GM10248 (cell line): ENCODE measurements around the gene NQO1.

Source experiments
- CTCF ChIA-PET: fragments of 300-600 bp; sonication (Branson Sonifier 250); formaldehyde crosslinking; extraction: SDS; loops from one replicate; lab custom pipeline; 2021; ENCODE audit warnings: antibody characterized with exemption; lab: Yijun Ruan, JAX
- POLR2A ChIA-PET: fragments of 350-650 bp; sonication (Branson Sonifier 250); formaldehyde crosslinking; extraction: SDS; loops from one replicate; lab custom pipeline; 2020; ENCODE audit warnings: antibody characterized with exemption; lab: Yijun Ruan, JAX
- DNase-seq: peaks from one replicate; pipeline ENCODE4 v3.0.0; 2012; ENCODE audit errors: extremely low spot score
- TF ChIP-seq, protein P1 (sequence below): IDR thresholded peaks from 2 replicates; pipeline ENCODE4 v1.5.1; 2012; ENCODE audit warnings: mild to moderate bottlenecking, low read depth; ENCODE audit errors: extremely low read depth, missing control alignments, control extremely low read depth

The NQO1 gene

DNA sequence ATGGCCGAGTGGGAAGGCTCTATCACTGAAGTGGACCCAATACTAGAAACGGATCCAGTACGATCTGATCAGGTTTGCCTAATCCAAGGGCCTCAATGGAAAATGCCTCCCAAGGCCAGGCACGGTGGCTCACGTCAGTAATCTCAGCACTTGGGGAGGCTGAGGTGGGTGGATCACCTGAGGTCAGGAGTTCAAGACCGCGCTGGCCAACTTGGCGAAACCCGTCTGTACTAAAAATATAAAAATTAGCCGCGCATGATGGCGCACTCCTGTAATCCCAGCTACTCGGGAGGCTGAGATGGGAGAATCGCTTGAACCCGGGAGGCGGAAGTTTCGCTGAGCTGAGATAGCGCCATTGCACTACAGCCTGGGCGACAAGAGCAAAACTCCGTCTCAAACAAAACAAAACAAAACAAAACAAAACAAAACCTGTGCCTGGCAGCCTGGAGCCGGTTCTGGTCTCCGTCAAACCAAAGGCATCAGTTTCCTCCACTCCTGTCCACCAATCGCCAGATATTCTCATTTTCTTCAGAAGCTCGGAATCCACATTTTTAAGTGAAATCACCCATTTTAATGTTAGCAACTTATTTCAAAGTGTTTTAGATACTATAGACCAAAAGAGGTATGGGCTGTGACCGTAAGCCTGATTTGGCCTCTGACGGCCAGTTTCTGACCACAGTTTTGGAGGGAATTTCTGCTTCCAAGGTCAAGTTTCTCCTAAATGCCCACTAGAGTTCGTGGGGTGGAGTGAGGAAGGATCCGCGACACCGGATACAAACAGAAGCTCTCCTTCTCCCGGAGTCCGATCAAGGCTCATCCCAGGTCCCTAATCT, 664 bp downstream of the NQO1 start:
- no peak for DNase-seq
- ChIA-PET POLR2A (no interaction called here), CTCF (interaction anchor here (0.8 to 7.9 kb wide), 4 partner anchors 15 to 329 kb away, joined by 3 to 49 read pairs (median 24); partner anchors contain the start of gene NOB1)
- TF ChIP-seq, protein P1, sequence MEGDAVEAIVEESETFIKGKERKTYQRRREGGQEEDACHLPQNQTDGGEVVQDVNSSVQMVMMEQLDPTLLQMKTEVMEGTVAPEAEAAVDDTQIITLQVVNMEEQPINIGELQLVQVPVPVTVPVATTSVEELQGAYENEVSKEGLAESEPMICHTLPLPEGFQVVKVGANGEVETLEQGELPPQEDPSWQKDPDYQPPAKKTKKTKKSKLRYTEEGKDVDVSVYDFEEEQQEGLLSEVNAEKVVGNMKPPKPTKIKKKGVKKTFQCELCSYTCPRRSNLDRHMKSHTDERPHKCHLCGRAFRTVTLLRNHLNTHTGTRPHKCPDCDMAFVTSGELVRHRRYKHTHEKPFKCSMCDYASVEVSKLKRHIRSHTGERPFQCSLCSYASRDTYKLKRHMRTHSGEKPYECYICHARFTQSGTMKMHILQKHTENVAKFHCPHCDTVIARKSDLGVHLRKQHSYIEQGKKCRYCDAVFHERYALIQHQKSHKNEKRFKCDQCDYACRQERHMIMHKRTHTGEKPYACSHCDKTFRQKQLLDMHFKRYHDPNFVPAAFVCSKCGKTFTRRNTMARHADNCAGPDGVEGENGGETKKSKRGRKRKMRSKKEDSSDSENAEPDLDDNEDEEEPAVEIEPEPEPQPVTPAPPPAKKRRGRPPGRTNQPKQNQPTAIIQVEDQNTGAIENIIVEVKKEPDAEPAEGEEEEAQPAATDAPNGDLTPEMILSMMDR, result no peak

DNA sequence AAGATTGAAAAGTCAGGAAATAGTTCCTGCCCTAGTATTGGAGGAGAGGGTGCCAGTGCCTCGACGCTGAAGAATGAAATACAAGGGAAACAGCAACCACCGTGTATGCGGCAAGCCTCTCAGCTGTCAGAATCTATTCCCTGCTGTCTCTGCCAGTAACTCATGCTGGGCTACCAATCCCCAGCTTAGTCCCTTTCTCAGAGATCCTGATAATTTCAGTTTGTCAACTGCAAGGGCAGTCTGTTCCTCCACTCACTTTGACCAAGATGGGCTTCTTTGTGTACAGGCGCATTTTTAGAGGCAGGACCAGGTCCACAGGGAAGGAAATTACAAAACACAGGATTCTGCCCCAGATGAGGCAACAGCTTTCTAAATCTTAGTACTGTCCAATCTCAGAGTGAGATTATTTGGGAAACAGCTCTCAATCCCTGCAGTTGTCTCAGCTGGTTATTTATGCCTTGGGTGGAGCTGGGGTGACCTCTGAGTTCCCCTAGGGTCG, 1.3 kb downstream of the NQO1 start:
- CTCF ChIA-PET, result interaction anchor here (0.8 to 7.9 kb wide), 4 partner anchors 15 to 29 kb away, joined by 3 to 49 read pairs (median 24); partner anchors contain the start of gene NOB1
- DNase-seq, result peak; percentile 4
- TF ChIP-seq, protein P1, result no peak
- POLR2A ChIA-PET, result no interaction called here

DNA sequence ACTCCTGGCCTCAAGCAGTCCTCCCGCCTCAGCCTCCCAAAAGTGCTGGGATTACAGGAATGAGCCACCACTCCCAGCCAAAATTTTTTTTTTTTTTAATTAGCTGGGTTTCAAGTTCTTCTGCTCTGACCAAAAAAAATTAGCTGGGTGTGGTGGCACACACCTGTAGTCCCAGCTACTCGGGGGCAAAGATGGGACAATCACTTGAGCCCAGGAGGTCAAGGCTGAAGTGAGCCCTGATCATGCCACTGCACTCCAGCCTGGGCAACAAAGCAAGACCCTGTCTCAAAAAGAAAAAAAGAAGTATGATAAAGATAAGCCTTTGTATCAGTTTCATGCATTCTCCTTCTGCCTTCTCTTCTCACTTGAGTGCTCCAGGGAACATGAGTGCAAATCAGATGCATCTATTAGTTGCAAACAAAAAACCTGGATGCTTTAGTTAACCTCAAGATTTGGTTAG, 1.9 kb downstream of the NQO1 start:
- TF ChIP-seq, protein P1, result no peak
- POLR2A ChIA-PET, result no interaction called here
- CTCF ChIA-PET, result interaction anchor here (0.8 to 7.9 kb wide), 8 partner anchors 10 to 331 kb away, joined by 3 to 49 read pairs (median 3); partner anchors contain the start of gene NOB1
- DNase-seq, result no peak

DNA sequence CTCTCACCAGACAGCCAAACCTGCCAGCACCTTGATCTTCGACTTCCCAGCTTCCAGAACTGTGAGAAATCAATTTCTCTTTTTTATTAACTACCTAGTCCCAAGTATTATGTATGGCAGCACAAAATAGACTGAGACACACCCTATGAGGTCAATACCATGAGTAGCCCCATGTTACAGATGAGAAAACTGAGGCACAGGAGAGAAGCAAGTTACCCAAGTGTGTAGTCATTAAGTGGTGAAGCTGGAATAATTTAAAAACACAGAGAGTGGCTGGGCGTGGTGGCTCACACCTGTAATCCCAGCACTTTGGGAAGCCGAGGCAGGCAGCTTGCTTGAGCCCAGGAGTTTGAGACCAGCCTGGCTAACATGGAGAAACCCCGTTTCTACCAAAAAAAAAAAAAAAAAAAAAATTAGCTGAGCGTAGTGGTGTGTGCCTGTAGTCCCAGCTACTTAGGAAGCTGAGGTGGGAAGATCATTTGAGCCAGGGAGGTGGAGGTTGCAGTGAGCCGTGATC, 4.9 kb downstream of the NQO1 start:
- no peak for DNase-seq
- ChIA-PET POLR2A (interaction anchor here (0.6 kb wide), 1 partner anchor 119 kb away, joined by 6 read pairs; no protein-coding TSS in a partner anchor), CTCF (interaction anchor here (1.2 to 7.8 kb wide), 3 partner anchors 11 to 33 kb away, joined by 3 to 49 read pairs (median 9); partner anchors contain the start of gene NOB1)
- TF ChIP-seq, protein P1, result no peak

DNA sequence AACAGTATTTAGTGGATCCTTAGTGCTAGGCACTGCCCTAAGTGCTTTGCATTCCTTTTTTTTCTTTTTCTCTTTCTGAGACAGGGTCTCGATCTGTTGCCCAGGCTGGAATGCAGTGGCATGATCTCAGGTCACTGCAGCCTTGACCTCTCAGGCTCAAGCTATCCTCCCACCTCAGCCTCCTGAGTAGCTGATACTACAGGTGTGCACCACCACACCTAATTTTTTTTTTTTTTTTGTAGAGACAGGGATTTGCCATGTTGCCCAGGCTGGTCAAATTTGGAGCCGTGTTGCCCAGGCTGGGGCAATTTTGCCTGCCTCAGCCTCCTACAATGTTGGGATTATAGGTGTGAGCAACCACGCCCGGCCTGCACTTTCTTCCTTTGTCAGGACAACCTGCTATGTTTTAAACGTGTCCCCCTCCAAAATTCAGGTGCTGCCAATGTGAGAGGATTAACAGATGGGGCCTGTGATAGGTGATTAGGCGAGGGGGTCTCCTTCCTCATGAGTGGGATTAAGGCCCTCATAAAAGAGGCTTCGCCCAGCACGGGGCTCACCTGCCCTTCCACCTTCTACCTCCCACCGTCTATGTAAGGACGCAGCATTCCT, 5.4 kb downstream of the NQO1 start:
- TF ChIP-seq, protein P1, result no peak
- DNase-seq, result no peak
- POLR2A ChIA-PET, result interaction anchor here (0.6 kb wide), 1 partner anchor 119 kb away, joined by 6 read pairs; no protein-coding TSS in a partner anchor
- CTCF ChIA-PET, result interaction anchor here (1.2 to 7.8 kb wide), 2 partner anchors 11 to 16 kb away, joined by 3 to 49 read pairs; no protein-coding TSS in a partner anchor
